CD4-positive, alpha-beta T cell treated with Interleukin-1 beta for 1 hour (primary cell): ENCODE data around the gene MMP17.

Source experiments
- DNase-seq, 2 donors: peaks; one replicate each; pipeline ENCODE4 v3.0.0-alpha.2; 2020 to 2022

MMP17 gene

GRCh38 chr12:131896080-131896810, 68.1 kb downstream of the MMP17 start:
- DNase-seq = peak; percentile 65 to 75

GRCh38 chr12:131896811-131897270, 68.6 kb downstream of the MMP17 start:
- DNase-seq = no peak

GRCh38 chr12:131897276-131897675, 69.1 kb downstream of the MMP17 start:
- no peak for DNase-seq

GRCh38 chr12:131897875-131898274, 69.7 kb downstream of the MMP17 start:
- no peak for DNase-seq

GRCh38 chr12:131900397-131900796, 72.2 kb downstream of the MMP17 start:
- DNase-seq = no peak
